ENCODE measurements around the gene NUP93. TPM values are rescaled to one million over a fixed set of nuclear protein-coding genes. Genes with fewer than 3 reads are reported as not detected.

NUP93 gene
- total and polyA plus RNA-seq, 2 experiments from 2014 or later: 23.5 to 35.7 TPM

- TF ChIP-seq, protein P1, sequence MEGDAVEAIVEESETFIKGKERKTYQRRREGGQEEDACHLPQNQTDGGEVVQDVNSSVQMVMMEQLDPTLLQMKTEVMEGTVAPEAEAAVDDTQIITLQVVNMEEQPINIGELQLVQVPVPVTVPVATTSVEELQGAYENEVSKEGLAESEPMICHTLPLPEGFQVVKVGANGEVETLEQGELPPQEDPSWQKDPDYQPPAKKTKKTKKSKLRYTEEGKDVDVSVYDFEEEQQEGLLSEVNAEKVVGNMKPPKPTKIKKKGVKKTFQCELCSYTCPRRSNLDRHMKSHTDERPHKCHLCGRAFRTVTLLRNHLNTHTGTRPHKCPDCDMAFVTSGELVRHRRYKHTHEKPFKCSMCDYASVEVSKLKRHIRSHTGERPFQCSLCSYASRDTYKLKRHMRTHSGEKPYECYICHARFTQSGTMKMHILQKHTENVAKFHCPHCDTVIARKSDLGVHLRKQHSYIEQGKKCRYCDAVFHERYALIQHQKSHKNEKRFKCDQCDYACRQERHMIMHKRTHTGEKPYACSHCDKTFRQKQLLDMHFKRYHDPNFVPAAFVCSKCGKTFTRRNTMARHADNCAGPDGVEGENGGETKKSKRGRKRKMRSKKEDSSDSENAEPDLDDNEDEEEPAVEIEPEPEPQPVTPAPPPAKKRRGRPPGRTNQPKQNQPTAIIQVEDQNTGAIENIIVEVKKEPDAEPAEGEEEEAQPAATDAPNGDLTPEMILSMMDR (IDR thresholded peaks at IDR 0.05; ENCODE audit: poor library complexity): no peak
- TF ChIP-seq EZH2phosphoT487 (IDR thresholded peaks at IDR 0.05; ENCODE audit: low read depth, severe bottlenecking, unreplicated experiment): no peak
- no peak for TF ChIP-seq EZH2 (IDR thresholded peaks at IDR 0.05; ENCODE audit: borderline replicate concordance)
- Histone ChIP-seq H3K36me3 (replicated peaks; ENCODE audit: insufficient read depth, low read depth) (no peaks in the 10 kb centered on the region), H3K4me3 (no peak overlapping the region)
Observed at GRCh38 chr16:56817056-56817455, 87.1 kb downstream of the NUP93 start.

GRCh38 chr16:56817938-56818337 lies 88.0 kb downstream of the NUP93 start:
- no peaks in the 10 kb centered on the region for H3K79me2 ChIP-seq
- no peak overlapping the region for H3K4me3 ChIP-seq
- no peak overlapping the region for H2AFZ ChIP-seq
- no peak for TF ChIP-seq EZH2 (IDR thresholded peaks at IDR 0.05; ENCODE audit: borderline replicate concordance)
- TF ChIP-seq EZH2phosphoT487 (IDR thresholded peaks at IDR 0.05; ENCODE audit: low read depth, severe bottlenecking, unreplicated experiment): no peak
- TF ChIP-seq, protein P1 (IDR thresholded peaks at IDR 0.05; ENCODE audit: poor library complexity): no peak
- H4K20me1 ChIP-seq (ENCODE audit: insufficient read depth, poor library complexity, severe bottlenecking): no peaks in the 10 kb centered on the region
- 85% methylated on average over 1 of the region's 1 CpG for WGBS (ENCODE audit: low lambda C conversion rate, missing lambda C conversion rate)
- H3K4me1 ChIP-seq (ENCODE audit: insufficient read depth): peaks cover 13% of the 10 kb centered on the region
- H3K9me3 ChIP-seq (ENCODE audit: low read depth): no peaks in the 10 kb centered on the region
- H3K36me3 ChIP-seq (replicated peaks; ENCODE audit: insufficient read depth, low read depth): no peaks in the 10 kb centered on the region
- no peak overlapping the region for H3K27ac ChIP-seq
- no peaks in the 10 kb centered on the region for H3K27me3 ChIP-seq
- no peak overlapping the region for H3K4me2 ChIP-seq
- H3K9me2 ChIP-seq (replicated peaks; ENCODE audit: insufficient read depth): no peaks in the 10 kb centered on the region
- no peak for DNase-seq (ENCODE audit: low spot score)

More at GRCh38 chr16:56817056-56817455, 87.1 kb downstream of the NUP93 start:
- Histone ChIP-seq H3K27ac (no peak overlapping the region), H2AFZ (no peak overlapping the region), H4K20me1 (ENCODE audit: insufficient read depth, poor library complexity, severe bottlenecking) (no peaks in the 10 kb centered on the region), H3K9me3 (ENCODE audit: low read depth) (no peaks in the 10 kb centered on the region), H3K9me2 (replicated peaks; ENCODE audit: insufficient read depth) (no peaks in the 10 kb centered on the region), H3K4me1 (ENCODE audit: insufficient read depth) (peaks cover 13% of the 10 kb centered on the region), H3K27me3 (no peaks in the 10 kb centered on the region), H3K4me2 (no peak overlapping the region), H3K79me2 (no peaks in the 10 kb centered on the region)
- DNase-seq (ENCODE audit: low spot score): no peak

- H3K9me2 ChIP-seq (replicated peaks; ENCODE audit: insufficient read depth): no peaks in the 10 kb centered on the region
- no peaks in the 10 kb centered on the region for H3K4me1 ChIP-seq (ENCODE audit: insufficient read depth)
- no peaks in the 10 kb centered on the region for H3K9me3 ChIP-seq (ENCODE audit: low read depth)
- no peaks in the 10 kb centered on the region for H4K20me1 ChIP-seq (ENCODE audit: insufficient read depth, poor library complexity, severe bottlenecking)
- H3K79me2 ChIP-seq: no peaks in the 10 kb centered on the region
- 79% methylated on average over 12 of the region's 12 CpGs for WGBS (ENCODE audit: low lambda C conversion rate, missing lambda C conversion rate)
- no peak for TF ChIP-seq EZH2phosphoT487 (IDR thresholded peaks at IDR 0.05; ENCODE audit: low read depth, severe bottlenecking, unreplicated experiment)
- TF ChIP-seq EZH2 (IDR thresholded peaks at IDR 0.05; ENCODE audit: borderline replicate concordance): no peak
- TF ChIP-seq, protein P1 (IDR thresholded peaks at IDR 0.05; ENCODE audit: poor library complexity): no peak
- no peak overlapping the region for H3K4me2 ChIP-seq
- H3K27ac ChIP-seq: no peak overlapping the region
- no peaks in the 10 kb centered on the region for H3K27me3 ChIP-seq
- no peak for DNase-seq (ENCODE audit: low spot score)
- H3K36me3 ChIP-seq (replicated peaks; ENCODE audit: insufficient read depth, low read depth): no peaks in the 10 kb centered on the region
- no peak overlapping the region for H2AFZ ChIP-seq
- H3K4me3 ChIP-seq: no peak overlapping the region
Observed at GRCh38 chr16:56823081-56823733, 93.3 kb downstream of the NUP93 start.

All from hepatocyte (in vitro differentiated cells).